CD14-positive monocyte (primary cell): Measurements from ENCODE around the gene CKS1B. TPM values are rescaled to one million over a fixed set of nuclear protein-coding genes. Genes with fewer than 3 reads are reported as not detected.

ENCODE experiments used
- DNase-seq, 3 donors: peaks; one replicate each; pipeline ENCODE4 v3.0.0-alpha.2; 2011 to 2022
- H2AFZ ChIP-seq: 2 replicates; pipeline ENCODE4 v1.6.0; 2012; ENCODE audit warnings: mild to moderate bottlenecking, low read depth, low read length, inconsistent platforms; ENCODE audit not compliant: insufficient read depth, poor library complexity, severe bottlenecking
- H3K27ac ChIP-seq, 2 donors: 1 replicate in 1 of 2; 2 replicates in 1 of 2; pipeline ENCODE4 v1.5.1; 2012 to 2013; ENCODE audit warnings: low read length in 2 of 2, control low read depth in 1 of 2, inconsistent platforms in 1 of 2, low read depth in 1 of 2, mild to moderate bottlenecking in 1 of 2
- H3K27me3 ChIP-seq, 2 donors: one replicate each; pipeline versions ENCODE4 v1.6.0 to v1.6.1; 2011 to 2013; ENCODE audit warnings: low read length in 2 of 2; ENCODE audit not compliant: control insufficient read depth in 2 of 2, insufficient read depth in 2 of 2
- H3K36me3 ChIP-seq, 2 donors: replicated peaks in 1 of 2; 1 replicate in 1 of 2; 2 replicates in 1 of 2; pipeline versions ENCODE4 v1.5.1 to v1.6.1; 2012 to 2013; ENCODE audit warnings: low read length in 2 of 2, control low read depth in 1 of 2, inconsistent platforms in 1 of 2, mild to moderate bottlenecking in 1 of 2; ENCODE audit not compliant: insufficient read depth in 2 of 2, control insufficient read depth in 1 of 2
- H3K4me1 ChIP-seq, 2 donors: 1 replicate in 1 of 2; 2 replicates in 1 of 2; pipeline versions ENCODE4 v1.5.1 to v1.6.1; 2012 to 2013; ENCODE audit warnings: low read length in 2 of 2, control low read depth in 1 of 2, inconsistent platforms in 1 of 2, mild to moderate bottlenecking in 1 of 2, moderate library complexity in 1 of 2; ENCODE audit not compliant: insufficient read depth in 2 of 2, control insufficient read depth in 1 of 2
- H3K4me2 ChIP-seq: replicated peaks from 2 replicates; pipeline ENCODE3; 2012; ENCODE audit warnings: low read length, moderate library complexity, mild to moderate bottlenecking; ENCODE audit not compliant: poor library complexity, severe bottlenecking; ENCODE audit errors: extremely low read depth
- H3K4me3 ChIP-seq, 3 experiments: fragments of 200-600 bp in 1 of 3; sonication (generic) in 1 of 3; replicated peaks in 1 of 3; 1 replicate in 2 of 3; 2 replicates in 1 of 3; pipeline ENCODE4 v1.5.1; 2011 to 2013; ENCODE audit warnings: low read length in 3 of 3, mild to moderate bottlenecking in 3 of 3, control low read depth in 2 of 3, low read depth in 2 of 3, inconsistent platforms in 1 of 3, moderate library complexity in 1 of 3
- H3K79me2 ChIP-seq: 2 replicates; pipeline ENCODE4 v1.6.0; 2012; ENCODE audit warnings: mild to moderate bottlenecking, control low read depth, inconsistent platforms, low read length, moderate library complexity; ENCODE audit not compliant: insufficient read depth
- H3K9ac ChIP-seq: 2 replicates; pipeline ENCODE4 v1.6.0; 2017; ENCODE audit warnings: low read length, mild to moderate bottlenecking; ENCODE audit not compliant: insufficient read depth, poor library complexity, severe bottlenecking
- H3K9me3 ChIP-seq, 2 donors: replicated peaks in 1 of 2; 1 replicate in 1 of 2; 2 replicates in 1 of 2; pipeline versions ENCODE4 v1.5.1 to v1.6.1; 2012 to 2013; ENCODE audit warnings: low read length in 2 of 2, control low read depth in 1 of 2; ENCODE audit not compliant: control insufficient read depth in 1 of 2, insufficient read depth in 1 of 2
- H4K20me1 ChIP-seq: 2 replicates; pipeline ENCODE4 v1.6.0; 2012; ENCODE audit warnings: mild to moderate bottlenecking, low read length, control low read depth, moderate library complexity; ENCODE audit not compliant: insufficient read depth
- H3K27ac Mint-ChIP-seq, 7 donors: one replicate each; pipeline ENCODE4 v1.8.0; 2020; ENCODE audit warnings: mild to moderate bottlenecking in 7 of 7, mixed read lengths in 7 of 7, moderate library complexity in 6 of 7, inconsistent platforms in 2 of 7
- H3K27me3 Mint-ChIP-seq, 3 donors: one replicate each; pipeline ENCODE4 v1.8.0; 2021 to 2022; ENCODE audit warnings: low read depth in 3 of 3, mild to moderate bottlenecking in 3 of 3, mixed read lengths in 3 of 3, moderate library complexity in 3 of 3, inconsistent platforms in 1 of 3
- H3K36me3 Mint-ChIP-seq, 2 donors: one replicate each; pipeline ENCODE4 v1.8.0; 2020; ENCODE audit warnings: mixed read lengths in 2 of 2, inconsistent platforms in 1 of 2, mild to moderate bottlenecking in 1 of 2
- H3K4me1 Mint-ChIP-seq: one replicate; pipeline ENCODE4 v1.8.0; 2020; ENCODE audit warnings: mild to moderate bottlenecking, mixed read lengths
- H3K4me3 Mint-ChIP-seq, 2 donors: one replicate each; pipeline ENCODE4 v1.8.0; 2020; ENCODE audit warnings: mild to moderate bottlenecking in 2 of 2, mixed read lengths in 2 of 2, moderate library complexity in 1 of 2
- H3K9me3 Mint-ChIP-seq, 7 donors: one replicate each; pipeline ENCODE4 v1.8.0; 2020 to 2022; ENCODE audit warnings: mixed read lengths in 7 of 7, mild to moderate bottlenecking in 6 of 7, moderate library complexity in 6 of 7, inconsistent platforms in 2 of 7
- WGBS: methylation state at CpG from one replicate; pipeline ENCODE4 v1.1.5; 2013; ENCODE audit warnings: missing lambda C conversion rate; ENCODE audit not compliant: insufficient coverage; 5-methylcytosine and 5-hydroxymethylcytosine counted together
- intact Hi-C, 2 donors: fragments of 100-400 bp; cut with micrococcal nuclease; formaldehyde crosslinking; loops; one replicate each; pipeline versions ENCODE4 v1.15.0 to v1.15.1; 2023
- polyA plus RNA-seq, 3 donors: library from polyadenylated mRNA; depleted of rRNA in 1 of 3; unstranded in 2 of 3; stranded (reverse) in 1 of 3; fragments of 300-500 nt in 2 of 3; fragments of >200 nt in 1 of 3; fragmentation: Illumina TruSeq in 2 of 3; gene quantifications; 1 replicate in 2 of 3; 2 replicates in 1 of 3; pipeline ENCODE4 v1.2.3, GENCODE V29; 2012 to 2021
- small RNA-seq: library from RNA; depleted of rRNA; stranded (forward); fragments of <200 nt; gene quantifications from one replicate; pipeline ENCODE3, GENCODE V24; 2012; ENCODE audit warnings: low read depth; ENCODE audit not compliant: insufficient read length
- TF ChIP-seq, protein P1 (sequence below): fragments of 200-600 bp; IDR thresholded peaks from one replicate; pipeline ENCODE4 v1.8.0; 2022; ENCODE audit warnings: antibody characterized with exemption, mild to moderate bottlenecking

The CKS1B gene
- polyA plus RNA-seq, 3 donors, result 9.4 to 22.6 (median 18.0) TPM

GRCh38 chr1:155026154-155026553 is 51.7 kb downstream of the CKS1B start:
- H3K4me1 Mint-ChIP-seq, result peaks cover 40% of the 10 kb centered on the region
- Histone ChIP-seq H3K79me2 (no peaks in the 10 kb centered on the region), H3K27me3 (no peaks in the 10 kb centered on the region), H3K27ac (no peak overlapping the region), H3K4me3 (no peak overlapping the region), H4K20me1 (peaks cover 9% of the 10 kb centered on the region), H3K4me1 (peaks cover 21 to 27% of the 10 kb centered on the region in 2 donors), H3K4me2 (no peak overlapping the region), H3K9ac (no peak overlapping the region), H3K9me3 (no peaks in the 10 kb centered on the region), H3K36me3 (no peaks in the 10 kb centered on the region), H2AFZ (no peak overlapping the region)
- WGBS, result 92% methylated on average over 4 of the region's 9 CpGs
- TF ChIP-seq, protein P1, sequence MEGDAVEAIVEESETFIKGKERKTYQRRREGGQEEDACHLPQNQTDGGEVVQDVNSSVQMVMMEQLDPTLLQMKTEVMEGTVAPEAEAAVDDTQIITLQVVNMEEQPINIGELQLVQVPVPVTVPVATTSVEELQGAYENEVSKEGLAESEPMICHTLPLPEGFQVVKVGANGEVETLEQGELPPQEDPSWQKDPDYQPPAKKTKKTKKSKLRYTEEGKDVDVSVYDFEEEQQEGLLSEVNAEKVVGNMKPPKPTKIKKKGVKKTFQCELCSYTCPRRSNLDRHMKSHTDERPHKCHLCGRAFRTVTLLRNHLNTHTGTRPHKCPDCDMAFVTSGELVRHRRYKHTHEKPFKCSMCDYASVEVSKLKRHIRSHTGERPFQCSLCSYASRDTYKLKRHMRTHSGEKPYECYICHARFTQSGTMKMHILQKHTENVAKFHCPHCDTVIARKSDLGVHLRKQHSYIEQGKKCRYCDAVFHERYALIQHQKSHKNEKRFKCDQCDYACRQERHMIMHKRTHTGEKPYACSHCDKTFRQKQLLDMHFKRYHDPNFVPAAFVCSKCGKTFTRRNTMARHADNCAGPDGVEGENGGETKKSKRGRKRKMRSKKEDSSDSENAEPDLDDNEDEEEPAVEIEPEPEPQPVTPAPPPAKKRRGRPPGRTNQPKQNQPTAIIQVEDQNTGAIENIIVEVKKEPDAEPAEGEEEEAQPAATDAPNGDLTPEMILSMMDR, result no peak
- peaks cover 0 to 9% (median 5%) of the 10 kb centered on the region in 3 donors for H3K27me3 Mint-ChIP-seq
- peaks cover 3% of the 10 kb centered on the region in 2 donors for H3K36me3 Mint-ChIP-seq
- intact Hi-C loops, result no loop called here
- no peak overlapping the region for H3K4me3 Mint-ChIP-seq
- no peak for DNase-seq
- H3K9me3 Mint-ChIP-seq, result no peaks in the 10 kb centered on the region
- no peak overlapping the region for H3K27ac Mint-ChIP-seq

GRCh38 chr1:155026588-155026987 is 52.1 kb downstream of the CKS1B start:
- Histone ChIP-seq H3K4me3 (no peak overlapping the region), H3K36me3 (no peaks in the 10 kb centered on the region), H3K4me2 (no peak overlapping the region), H3K27ac (no peak overlapping the region), H3K4me1 (peaks cover 21 to 27% of the 10 kb centered on the region in 2 donors), H3K9ac (no peak overlapping the region), H4K20me1 (peaks cover 5% of the 10 kb centered on the region), H3K27me3 (no peaks in the 10 kb centered on the region), H3K79me2 (no peaks in the 10 kb centered on the region), H2AFZ (no peak overlapping the region), H3K9me3 (no peaks in the 10 kb centered on the region)
- no peak overlapping the region for H3K4me3 Mint-ChIP-seq
- H3K27me3 Mint-ChIP-seq, result peaks cover 0 to 7% (median 2%) of the 10 kb centered on the region in 3 donors
- DNase-seq, result peak in 1 of 3 donors; percentile 42
- intact Hi-C loops, result no loop called here
- H3K4me1 Mint-ChIP-seq, result peaks cover 36% of the 10 kb centered on the region
- 94% methylated on average over 6 of the region's 6 CpGs for WGBS
- H3K9me3 Mint-ChIP-seq, result no peaks in the 10 kb centered on the region
- peaks cover 3% of the 10 kb centered on the region in 2 donors for H3K36me3 Mint-ChIP-seq
- no peak overlapping the region for H3K27ac Mint-ChIP-seq
- TF ChIP-seq, protein P1, result no peak

Small RNA genes lying within 50 kb of the gene (small RNA-seq; reads per million reads assigned to genes)
- gene MIR4258 (not detected), gene RF00017 (not detected)

Other genes starting within 250 kb of the CKS1B start
- not detected for gene KCNN3, start 104.4 kb upstream of the CKS1B start, polyA plus RNA-seq
- gene PMVK, start 38.0 kb upstream of the CKS1B start, polyA plus RNA-seq, result 10 to 100 TPM; 17.2 to 43.2 (median 41.9) TPM
- 10 to 100 TPM; 23.1 to 31.7 (median 24.0) TPM for gene PBXIP1, start 18.6 kb upstream of the CKS1B start, polyA plus RNA-seq
- 10 to 100 TPM in 2 of 3 donors, 1 to 10 TPM in 1; 8.2 to 12.5 (median 12.0) TPM for gene PYGO2, start 12.9 kb upstream of the CKS1B start, polyA plus RNA-seq
- 10 to 100 TPM; 26.7 to 70.6 (median 31.5) TPM for gene SHC1, start 3.9 kb upstream of the CKS1B start, polyA plus RNA-seq
- 10 to 100 TPM; 31.5 to 41.6 (median 35.1) TPM for gene FLAD1, start 8.7 kb downstream of the CKS1B start, polyA plus RNA-seq
- gene LENEP, start 18.9 kb downstream of the CKS1B start, polyA plus RNA-seq, result not detected
- gene ZBTB7B, start 28.1 kb downstream of the CKS1B start, polyA plus RNA-seq, result 100 to 1,000 TPM in 1 of 3 donors, 1 to 10 TPM in 2; 6.3 to 149 (median 9.6) TPM
- 1 to 10 TPM in 1 of 3 donors, not detected in 2; 2.6 TPM for gene DCST2, start 59.1 kb downstream of the CKS1B start, polyA plus RNA-seq
- gene DCST1, start 59.1 kb downstream of the CKS1B start, polyA plus RNA-seq, result under 1 TPM in 1 of 3 donors, not detected in 2; 0.05 TPM
- 100 to 1,000 TPM in 1 of 3 donors, 10 to 100 TPM in 2; 44.5 to 202 (median 74.3) TPM for gene ADAM15, start 76.6 kb downstream of the CKS1B start, polyA plus RNA-seq
- gene EFNA4, start 89.1 kb downstream of the CKS1B start, polyA plus RNA-seq, result 1 to 10 TPM; 2.3 to 8.0 (median 4.1) TPM
- gene EFNA3, start 104.2 kb downstream of the CKS1B start, polyA plus RNA-seq, result 1 to 10 TPM in 1 of 3 donors, under 1 TPM in 2; 0.45 to 1.7 (median 0.92) TPM
- gene EFNA1, start 153.2 kb downstream of the CKS1B start, polyA plus RNA-seq, result 1 to 10 TPM in 1 of 3 donors, not detected in 2; 1.2 TPM
- gene SLC50A1, start 161.2 kb downstream of the CKS1B start, polyA plus RNA-seq, result 10 to 100 TPM; 40.0 to 50.8 (median 49.4) TPM
- gene DPM3, start 165.8 kb downstream of the CKS1B start, polyA plus RNA-seq, result 100 to 1,000 TPM in 2 of 3 donors, 10 to 100 TPM in 1; 99.9 to 141 (median 105) TPM
- gene KRTCAP2, start 198.6 kb downstream of the CKS1B start, polyA plus RNA-seq, result 100 to 1,000 TPM; 157 to 256 (median 247) TPM
- gene TRIM46, start 199.2 kb downstream of the CKS1B start, polyA plus RNA-seq, result under 1 TPM in 1 of 3 donors, not detected in 2; 0.13 TPM
- 10 to 100 TPM in 1 of 3 donors, 1 to 10 TPM in 2; 3.2 to 50.7 (median 5.3) TPM for gene THBS3, start 233.2 kb downstream of the CKS1B start, polyA plus RNA-seq
- 100 to 1,000 TPM in 1 of 3 donors, 10 to 100 TPM in 2; 79.7 to 101 (median 86.0) TPM for gene MTX1, start 234.0 kb downstream of the CKS1B start, polyA plus RNA-seq